Adrenal gland (tissue), 12 donors: ENCODE data around the gene CD8B2. TPM values are rescaled to one million over a fixed set of nuclear protein-coding genes. Genes with fewer than 3 reads are reported as not detected.
A peak's percentile ranks its signal among the peaks of the same experiment; 100 is the strongest.

Experiments
- DNase-seq, 7 donors: peaks; one replicate each; pipeline ENCODE4 v3.0.0-alpha.2; 2019 to 2020
- H3K27ac ChIP-seq, 5 donors: fragments of 200-600 bp; sonication (generic) in 4 of 5; 1 replicate in 3 of 5; 2 replicates in 2 of 5; pipeline versions ENCODE4 v1.5.1 to v1.8.0; 2016 to 2020; ENCODE audit warnings: mild to moderate bottlenecking in 1 of 5
- H3K27me3 ChIP-seq: fragments of 200-600 bp; 2 replicates; pipeline ENCODE4 v1.8.0; 2021
- H3K36me3 ChIP-seq, 2 donors: fragments of 200-600 bp; replicated peaks in 1 of 2; 1 replicate in 1 of 2; 2 replicates in 1 of 2; pipeline versions ENCODE4 v1.5.1 to v1.8.0; 2018 to 2022
- H3K4me1 ChIP-seq, 2 donors: fragments of 200-600 bp; replicated peaks in 1 of 2; 1 replicate in 1 of 2; 2 replicates in 1 of 2; pipeline versions ENCODE4 v1.5.1 to v1.8.0; 2018 to 2021
- H3K4me3 ChIP-seq, 4 donors: fragments of 200-600 bp; sonication (generic) in 3 of 4; one replicate each; pipeline ENCODE4 v1.5.1; 2016 to 2018
- H3K9me3 ChIP-seq, 3 donors: fragments of 200-600 bp; sonication (generic) in 1 of 3; replicated peaks in 1 of 3; 1 replicate in 2 of 3; 2 replicates in 1 of 3; pipeline versions ENCODE4 v1.5.1 to v1.8.0; 2016 to 2021
- CTCF ChIP-seq, 6 experiments: fragments of 450-650 bp in 4 of 6; fragments of 200-600 bp in 2 of 6; sonication (generic) in 1 of 6; IDR thresholded peaks; 1 replicate in 5 of 6; 2 replicates in 1 of 6; pipeline versions ENCODE4 v1.5.1 to v1.8.0; 2016 to 2021; ENCODE audit warnings: antibody characterized with exemption in 6 of 6, mild to moderate bottlenecking in 2 of 6, moderate library complexity in 1 of 6
- POLR2A ChIP-seq, 2 donors: fragments of 450-650 bp; IDR thresholded peaks; one replicate each; pipeline ENCODE4 v1.6.1; 2017; ENCODE audit warnings: antibody characterized with exemption in 2 of 2, mild to moderate bottlenecking in 2 of 2, moderate library complexity in 1 of 2
- WGBS, 4 donors: extraction: QIAGEN DNeasy Blood & Tissue Kit in 2 of 4; methylation state at CpG; one replicate each; pipeline versions ENCODE4 v1.1.5 to v1.1.7; 2013 to 2017; 5-methylcytosine and 5-hydroxymethylcytosine counted together
- intact Hi-C, 2 donors: fragments of 100-400 bp; cut with DNase I; formaldehyde crosslinking; loops; one replicate each; pipeline versions ENCODE4 v1.14.1 to v1.15.0; 2022 to 2023
- polyA plus RNA-seq, 3 donors: library from polyadenylated mRNA; stranded (reverse); fragments of 200-250 nt in 2 of 3; fragments of 350-450 nt in 1 of 3; fragmentation: Illumina TruSeq in 1 of 3; extraction: RNeasy Lipid Tissue Mini Kit (QIAGEN cat#74804) in 1 of 3; gene quantifications; one replicate each; pipeline ENCODE4 v1.2.3, GENCODE V29; 2013 to 2014
- total RNA-seq, 9 donors: library from RNA; depleted of rRNA in 4 of 9; stranded (reverse); fragments of >200 nt in 4 of 9; fragments of 120-200 nt in 1 of 9; fragmentation: NEBNext Ultra II Directional in 1 of 9; extraction: Animal tissue kit (Norgen Biotek cat#: 25700) in 1 of 9; gene quantifications; one replicate each; pipeline versions ENCODE4 v1.1.0 to v1.2.4, GENCODE V29; 2013 to 2023
- donor health status: healthy with polysubstance abuse.
- donor health status: Bipolar disorder and iron deficiency.
- donor health status: DM: yes; HTN: yes; CAD: no.
- donor health status: DM: no; HTN: no; CAD: no.
- donor health status: DM: no; HTN: no; CAD: no.
- donor health status: DM: yes; HTN: yes; CAD: no.

The CD8B2 gene
- total and polyA plus RNA-seq, 12 donors = not detected

- no peak for TF ChIP-seq CTCF (IDR thresholded peaks at IDR 0.05)
- no peak for TF ChIP-seq POLR2A (IDR thresholded peaks at IDR 0.05)
- intact Hi-C loops = no loop called here
- no peaks in the 10 kb centered on the region for H3K36me3 ChIP-seq
- DNase-seq = no peak
- H3K27ac ChIP-seq = peak overlapping the region in 1 of 5 donors; percentile 25
- H3K4me1 ChIP-seq = no peaks in the 10 kb centered on the region
- 80 to 88% (median 83%) methylated on average over 3 of the region's 3 CpGs for WGBS, 4 donors
- H3K4me3 ChIP-seq = no peak overlapping the region
- H3K9me3 ChIP-seq = no peaks in the 10 kb centered on the region
- no peaks in the 10 kb centered on the region for H3K27me3 ChIP-seq
Observed at GRCh38 chr2:106536490-106536889, 49.3 kb downstream of the CD8B2 start.

GRCh38 chr2:106537047-106537446 is 49.9 kb downstream of the CD8B2 start:
- intact Hi-C loops = no loop called here
- peak in 6 of 7 donors; percentile 26 to 55 (median 32) for DNase-seq
- no peak overlapping the region for H3K4me3 ChIP-seq
- H3K27ac ChIP-seq = peak overlapping the region in 1 of 5 donors; percentile 65
- no peaks in the 10 kb centered on the region for H3K4me1 ChIP-seq
- WGBS, 4 donors = 73 to 85% (median 79%) methylated on average over 4 of the region's 4 CpGs
- no peaks in the 10 kb centered on the region for H3K9me3 ChIP-seq
- no peaks in the 10 kb centered on the region for H3K27me3 ChIP-seq
- H3K36me3 ChIP-seq = no peaks in the 10 kb centered on the region
- TF ChIP-seq POLR2A (IDR thresholded peaks at IDR 0.05) (no peak), CTCF (IDR thresholded peaks at IDR 0.05) (no peak)

GRCh38 chr2:106537791-106538191 is 50.6 kb downstream of the CD8B2 start:
- no peaks in the 10 kb centered on the region for H3K9me3 ChIP-seq
- no peaks in the 10 kb centered on the region for H3K27me3 ChIP-seq
- H3K4me1 ChIP-seq = peaks cover 0 to 3% of the 10 kb centered on the region in 2 donors
- H3K4me3 ChIP-seq = no peak overlapping the region
- H3K36me3 ChIP-seq = no peaks in the 10 kb centered on the region
- WGBS, 4 donors = 74 to 88% (median 84%) methylated on average over 8 to 10 of the region's 10 CpGs
- intact Hi-C loops = no loop called here
- TF ChIP-seq CTCF (IDR thresholded peaks at IDR 0.05) (no peak), POLR2A (IDR thresholded peaks at IDR 0.05) (no peak)
- peak overlapping the region in 1 of 5 donors; percentile 65 for H3K27ac ChIP-seq
- DNase-seq = no peak

GRCh38 chr2:106540886-106541285 is 53.7 kb downstream of the CD8B2 start:
- DNase-seq = no peak
- H3K4me3 ChIP-seq = no peak overlapping the region
- intact Hi-C loops = loop anchor here in 1 of 2 donors (5.0 kb wide), 1 partner anchor 434 kb away; no protein-coding TSS in a partner anchor
- no peak for TF ChIP-seq POLR2A (IDR thresholded peaks at IDR 0.05)
- no peak for TF ChIP-seq CTCF (IDR thresholded peaks at IDR 0.05)
- no peaks in the 10 kb centered on the region for H3K27me3 ChIP-seq
- WGBS, 4 donors = 87 to 92% (median 89%) methylated on average over 5 of the region's 5 CpGs
- H3K9me3 ChIP-seq = no peaks in the 10 kb centered on the region
- no peaks in the 10 kb centered on the region for H3K36me3 ChIP-seq
- peaks cover 0 to 6% of the 10 kb centered on the region in 2 donors for H3K4me1 ChIP-seq
- H3K27ac ChIP-seq = no peak overlapping the region
